ENCODE measurements around the gene ZNF697. TPM values are rescaled to one million over a fixed set of nuclear protein-coding genes. Genes with fewer than 3 reads are reported as not detected.

ZNF697 gene
- total and polyA plus RNA-seq, 3 donors from 2014 or later: 9.1 to 22.5 (median 14.8) TPM

GRCh38 chr1:119636491-119637089 lies 11.5 kb downstream of the ZNF697 start:
- intact Hi-C loops (cut with DNase I; ENCODE audit: low total_unique reads): no loop called here
- Histone ChIP-seq H3K4me3 (no peak overlapping the region), H3K4me1 (peaks cover 27% of the 10 kb centered on the region), H3K36me3 (ENCODE audit: low read depth, missing control alignments) (no peaks in the 10 kb centered on the region), H3K27me3 (no peaks in the 10 kb centered on the region), H3K9me3 (no peaks in the 10 kb centered on the region), H3K27ac (no peak overlapping the region)
- WGBS, 2 donors: 63 to 69% methylated on average over 4 of the region's 4 CpGs
- DNase-seq: no peak
- TF ChIP-seq CTCF (IDR thresholded peaks at IDR 0.05): no peak
- no peak for TF ChIP-seq POLR2A (IDR thresholded peaks at IDR 0.05)

DNA sequence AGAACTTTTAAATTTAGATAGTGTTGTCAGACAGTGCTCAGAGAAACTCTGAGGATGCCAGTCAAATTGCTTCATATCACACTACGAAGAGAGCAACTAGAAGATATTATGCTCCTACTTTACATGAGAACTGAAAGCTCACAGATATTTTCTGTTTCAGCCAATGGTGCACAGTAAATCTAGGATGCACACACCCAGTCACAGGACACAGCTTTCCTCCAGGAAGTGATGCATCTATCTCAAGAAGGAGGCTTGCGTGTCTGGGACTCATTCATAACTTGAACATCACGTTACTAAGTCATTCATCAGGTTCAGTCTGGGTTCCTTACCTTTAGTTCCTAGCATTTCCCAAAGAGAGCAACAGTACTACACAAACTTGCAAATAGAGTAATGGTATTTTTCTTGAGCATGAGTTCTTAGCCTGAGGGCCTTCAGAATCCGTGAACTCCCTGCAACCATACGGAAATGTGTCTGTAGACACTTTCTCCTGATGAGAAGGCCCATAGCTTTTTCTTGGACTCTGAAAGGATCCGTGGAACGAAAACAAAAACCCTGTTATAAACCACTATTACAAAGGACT lies 12.2 kb downstream of the ZNF697 start:
- intact Hi-C loops (cut with DNase I; ENCODE audit: low total_unique reads): no loop called here
- H3K9me3 ChIP-seq: no peaks in the 10 kb centered on the region
- H3K4me1 ChIP-seq: peaks cover 32% of the 10 kb centered on the region
- H3K4me3 ChIP-seq: no peak overlapping the region
- 61 to 65% methylated on average over 7 of the region's 7 CpGs for whole genome bisulfite sequencing, 2 donors
- H3K27me3 ChIP-seq: no peaks in the 10 kb centered on the region
- no peak for DNase-seq
- H3K36me3 ChIP-seq (ENCODE audit: low read depth, missing control alignments): no peaks in the 10 kb centered on the region
- no peak for TF ChIP-seq POLR2A (IDR thresholded peaks at IDR 0.05)
- TF ChIP-seq CTCF (IDR thresholded peaks at IDR 0.05): no peak
- no peak overlapping the region for H3K27ac ChIP-seq

DNA sequence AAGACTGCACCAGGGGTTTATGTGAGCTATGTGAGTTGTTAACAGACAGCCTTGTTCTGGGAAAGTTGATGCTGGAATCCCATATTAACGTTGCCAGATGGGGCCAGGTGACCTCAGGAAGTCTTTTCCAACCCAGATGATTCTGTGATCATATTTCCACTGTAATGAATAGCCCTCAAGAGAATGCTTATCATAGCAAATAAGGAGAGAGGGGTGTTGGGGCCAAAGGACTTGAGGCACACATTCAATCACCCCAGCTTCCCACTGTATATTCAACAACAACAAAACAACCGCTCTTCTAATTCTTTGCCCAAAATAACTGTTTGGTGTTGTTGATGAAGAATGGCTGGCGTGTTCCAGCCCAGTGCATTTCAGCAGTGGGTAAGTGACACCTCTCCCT lies 14.1 kb downstream of the ZNF697 start:
- H3K27me3 ChIP-seq: no peaks in the 10 kb centered on the region
- no peak overlapping the region for H3K27ac ChIP-seq
- intact Hi-C loops (cut with DNase I; ENCODE audit: low total_unique reads): no loop called here
- no peak overlapping the region for H3K4me3 ChIP-seq
- 58 to 75% methylated on average over 3 of the region's 3 CpGs for WGBS, 2 donors
- no peak for DNase-seq
- H3K36me3 ChIP-seq (ENCODE audit: low read depth, missing control alignments): no peaks in the 10 kb centered on the region
- TF ChIP-seq CTCF (IDR thresholded peaks at IDR 0.05) (no peak), POLR2A (IDR thresholded peaks at IDR 0.05) (no peak)
- no peaks in the 10 kb centered on the region for H3K9me3 ChIP-seq
- peaks cover 38% of the 10 kb centered on the region for H3K4me1 ChIP-seq

GRCh38 chr1:119633575-119633974 lies 14.5 kb downstream of the ZNF697 start:
- peaks cover 38% of the 10 kb centered on the region for H3K4me1 ChIP-seq
- TF ChIP-seq POLR2A (IDR thresholded peaks at IDR 0.05) (no peak), CTCF (IDR thresholded peaks at IDR 0.05) (no peak)
- intact Hi-C loops (cut with DNase I; ENCODE audit: low total_unique reads): no loop called here

GRCh38 chr1:119632841-119633240 lies 15.2 kb downstream of the ZNF697 start:
- DNase-seq: no peak
- no peak overlapping the region for H3K27ac ChIP-seq
- TF ChIP-seq POLR2A (IDR thresholded peaks at IDR 0.05) (no peak), CTCF (IDR thresholded peaks at IDR 0.05) (no peak)
- H3K27me3 ChIP-seq: no peaks in the 10 kb centered on the region
- intact Hi-C loops (cut with DNase I; ENCODE audit: low total_unique reads): no loop called here
- peaks cover 38% of the 10 kb centered on the region for H3K4me1 ChIP-seq
- H3K9me3 ChIP-seq: no peaks in the 10 kb centered on the region
- H3K36me3 ChIP-seq (ENCODE audit: low read depth, missing control alignments): no peaks in the 10 kb centered on the region
- no peak overlapping the region for H3K4me3 ChIP-seq
- 45 to 56% methylated on average over 4 of the region's 4 CpGs for whole genome bisulfite sequencing, 2 donors

More at GRCh38 chr1:119633575-119633974, 14.5 kb downstream of the ZNF697 start:
- Histone ChIP-seq H3K4me3 (no peak overlapping the region), H3K27me3 (no peaks in the 10 kb centered on the region), H3K9me3 (no peaks in the 10 kb centered on the region), H3K36me3 (ENCODE audit: low read depth, missing control alignments) (no peaks in the 10 kb centered on the region), H3K27ac (no peak overlapping the region)
- DNase-seq: no peak
- 88 to 91% methylated on average over 2 of the region's 2 CpGs for WGBS, 2 donors

Data from testis (tissue), 3 donors.